Activated T-helper 1 cell treated with anti-CD3 and anti-CD28 coated beads, Interleukin-12 subunit alpha, Interleukin-12 subunit beta, Interleukin-2, Interleukin-4 antibody, amounts not matched to agents 30 ng/mL and 10 ng/mL and 1 ng/mL, durations not matched to agents 14 hours and 24 hours and 36 hours (primary cell): ENCODE data around the gene STPG3. TPM values are rescaled to one million over a fixed set of nuclear protein-coding genes. Genes with fewer than 3 reads are reported as not detected.

Experiments used
- DNase-seq: peaks from one replicate; pipeline ENCODE4 v3.0.0; 2021; ENCODE audit warnings: low spot score
- H3K27ac Mint-ChIP-seq: one replicate; pipeline ENCODE4 v1.8.0; 2021; ENCODE audit warnings: mild to moderate bottlenecking, mixed read lengths
- H3K27me3 Mint-ChIP-seq: one replicate; pipeline ENCODE4 v1.8.0; 2022; ENCODE audit warnings: mild to moderate bottlenecking, moderate library complexity, mixed read lengths; ENCODE audit not compliant: insufficient read depth
- H3K36me3 Mint-ChIP-seq: one replicate; pipeline ENCODE4 v1.8.0; 2021; ENCODE audit warnings: low read depth, mixed read lengths
- H3K4me1 Mint-ChIP-seq: one replicate; pipeline ENCODE4 v1.8.0; 2021; ENCODE audit warnings: low read depth, mixed read lengths
- H3K4me3 Mint-ChIP-seq: one replicate; pipeline ENCODE4 v1.8.0; 2021; ENCODE audit warnings: mild to moderate bottlenecking, moderate library complexity, mixed read lengths
- H3K9me3 Mint-ChIP-seq: one replicate; pipeline ENCODE4 v1.8.0; 2021; ENCODE audit warnings: mixed read lengths
- intact Hi-C: fragments of 100-400 bp; cut with micrococcal nuclease; formaldehyde crosslinking; loops from one replicate; pipeline ENCODE4 v1.15.1; 2024
- total RNA-seq: library from RNA; stranded (reverse); gene quantifications from 2 replicates; pipeline ENCODE4 v1.2.3, GENCODE V29; 2022

Gene STPG3
- total RNA-seq, 1 donor from 2014 or later: 1.2 TPM

DNA sequence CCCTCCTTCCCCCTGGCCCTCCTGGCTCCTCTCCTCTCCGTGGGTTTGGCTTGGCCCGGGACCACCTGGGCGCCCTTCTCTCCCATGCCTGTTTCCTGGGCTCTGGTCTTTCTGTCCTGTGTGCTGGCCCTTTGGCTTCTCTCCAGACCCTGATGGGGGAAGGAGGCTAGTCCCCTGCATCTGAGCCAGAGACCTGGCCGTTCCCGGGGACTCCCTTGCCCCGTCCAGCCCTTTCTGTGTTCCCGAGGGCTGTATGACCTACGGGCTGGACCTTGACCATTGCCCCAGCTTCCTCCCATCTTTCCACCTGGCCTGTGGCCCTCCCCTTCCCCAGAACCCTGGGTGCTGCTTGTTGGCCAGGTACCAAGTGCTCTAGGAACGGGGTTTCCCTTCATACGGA is 12.4 kb downstream of the STPG3 start:
- Mint-ChIP-seq H3K4me1 (no peaks in the 10 kb centered on the region), H3K9me3 (no peaks in the 10 kb centered on the region), H3K36me3 (peaks cover 17% of the 10 kb centered on the region), H3K27ac (no peak overlapping the region), H3K4me3 (no peak overlapping the region), H3K27me3 (no peaks in the 10 kb centered on the region)
- DNase-seq: no peak
- intact Hi-C loops: no loop called here

GRCh38 chr9:137264067-137264466 is 13.0 kb downstream of the STPG3 start:
- Mint-ChIP-seq H3K27ac (no peak overlapping the region), H3K36me3 (peaks cover 15% of the 10 kb centered on the region), H3K27me3 (no peaks in the 10 kb centered on the region), H3K4me1 (no peaks in the 10 kb centered on the region), H3K9me3 (no peaks in the 10 kb centered on the region), H3K4me3 (no peak overlapping the region)
- no peak for DNase-seq
- intact Hi-C loops: no loop called here

DNA sequence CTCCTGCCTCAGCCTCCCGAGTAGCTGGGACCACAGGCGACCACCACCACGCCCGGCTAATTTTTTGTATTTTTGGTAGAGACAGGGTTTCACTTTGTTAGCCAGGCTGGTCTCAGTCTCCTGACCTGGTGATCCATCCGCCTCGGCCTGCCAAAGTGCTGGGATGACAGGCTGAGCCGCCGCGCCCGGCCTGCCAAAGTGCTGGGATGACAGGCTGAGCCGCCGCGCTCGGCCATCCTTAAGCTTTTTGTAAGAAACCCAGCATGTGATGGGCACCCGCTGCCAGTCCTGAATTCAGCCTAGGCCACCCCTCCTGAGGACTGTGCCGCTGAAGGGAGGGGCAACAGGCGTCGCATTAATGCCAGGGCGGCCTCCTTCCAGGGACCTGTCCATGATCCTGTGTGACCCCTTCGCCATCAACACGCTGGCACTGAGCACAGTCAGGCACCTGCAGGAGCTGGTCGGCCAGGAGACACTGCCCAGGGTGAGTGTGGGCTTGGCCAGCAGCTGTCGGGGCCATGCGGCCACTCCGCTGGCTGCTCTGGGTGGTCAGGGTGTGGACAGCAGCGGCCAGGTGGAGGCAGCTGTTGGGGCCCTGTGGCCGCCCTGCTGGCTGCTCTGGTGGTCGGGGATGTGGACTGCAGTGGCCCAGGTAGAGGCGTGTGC is 14.5 kb downstream of the STPG3 start:
- Mint-ChIP-seq H3K9me3 (no peaks in the 10 kb centered on the region), H3K36me3 (peaks cover 12% of the 10 kb centered on the region), H3K27me3 (no peaks in the 10 kb centered on the region), H3K4me3 (no peak overlapping the region), H3K4me1 (no peaks in the 10 kb centered on the region), H3K27ac (no peak overlapping the region)
- intact Hi-C loops: no loop called here
- DNase-seq: no peak

DNA sequence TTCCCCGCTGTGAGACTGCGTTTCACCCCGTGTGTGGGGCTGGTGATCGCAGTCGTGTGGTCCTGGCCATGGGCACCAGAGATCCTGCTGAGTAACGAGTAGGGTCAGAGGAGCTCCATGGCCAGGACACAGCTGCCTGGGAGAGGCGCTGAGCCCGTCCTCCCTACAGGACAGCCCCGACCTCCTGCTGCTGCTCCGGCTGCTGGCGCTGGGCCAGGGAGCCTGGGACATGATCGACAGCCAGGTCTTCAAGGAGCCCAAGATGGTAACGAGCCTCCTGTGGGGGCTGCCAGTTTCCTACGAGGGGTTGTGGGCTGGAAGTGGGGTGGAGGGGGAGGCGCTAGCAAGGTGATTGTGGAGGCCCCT is 15.1 kb downstream of the STPG3 start:
- Mint-ChIP-seq H3K4me3 (no peak overlapping the region), H3K9me3 (no peaks in the 10 kb centered on the region), H3K36me3 (peaks cover 12% of the 10 kb centered on the region), H3K27ac (no peak overlapping the region), H3K27me3 (no peaks in the 10 kb centered on the region), H3K4me1 (peaks cover under 1% of the 10 kb centered on the region)
- intact Hi-C loops: no loop called here
- no peak for DNase-seq

DNA sequence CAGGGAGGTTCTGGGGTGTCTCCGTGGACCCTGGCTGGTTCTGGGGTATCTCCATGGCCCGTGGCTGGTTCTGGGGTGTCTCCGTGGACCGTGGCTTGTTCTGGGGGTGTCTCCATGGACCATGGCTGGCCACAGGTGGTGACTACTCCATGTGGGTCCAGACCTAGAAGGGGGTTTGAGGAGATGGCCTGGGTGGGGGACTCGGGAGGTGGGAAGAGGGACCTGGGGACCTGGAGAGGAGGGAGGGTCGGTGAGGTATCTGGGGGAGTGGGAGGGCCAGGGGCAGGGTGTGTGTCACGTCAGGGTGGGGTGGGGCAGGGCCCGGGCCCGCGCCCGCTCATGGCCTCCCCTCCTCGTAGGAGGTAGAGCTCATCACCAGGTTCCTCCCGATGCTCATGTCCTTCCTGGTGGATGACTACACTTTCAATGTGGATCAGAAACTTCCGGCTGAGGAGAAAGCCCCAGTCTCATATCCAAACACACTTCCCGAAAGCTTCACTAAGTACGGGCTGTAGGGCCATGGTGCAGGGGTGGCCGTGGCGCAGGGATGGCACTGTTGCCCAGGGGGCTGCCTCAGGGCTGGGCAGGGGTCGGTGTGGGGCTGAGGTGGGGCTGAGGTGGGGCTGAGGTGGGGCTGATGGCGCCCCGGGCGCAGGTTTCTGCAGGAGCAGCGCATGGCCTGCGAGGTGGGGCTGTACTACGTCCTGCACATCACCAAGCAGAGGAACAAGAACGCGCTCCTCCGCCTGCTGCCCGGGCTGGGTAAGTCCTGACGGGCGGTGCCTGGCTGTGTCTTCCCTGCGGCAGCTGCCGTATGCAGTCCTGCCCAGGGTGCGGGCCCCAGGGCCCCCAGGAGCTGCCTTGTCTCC is 15.7 kb downstream of the STPG3 start:
- peaks cover 12% of the 10 kb centered on the region for H3K36me3 Mint-ChIP-seq
- peaks cover 5% of the 10 kb centered on the region for H3K4me1 Mint-ChIP-seq
- no peak for DNase-seq
- H3K27me3 Mint-ChIP-seq: no peaks in the 10 kb centered on the region
- intact Hi-C loops: no loop called here
- no peak overlapping the region for H3K4me3 Mint-ChIP-seq
- H3K9me3 Mint-ChIP-seq: no peaks in the 10 kb centered on the region
- no peak overlapping the region for H3K27ac Mint-ChIP-seq

DNA sequence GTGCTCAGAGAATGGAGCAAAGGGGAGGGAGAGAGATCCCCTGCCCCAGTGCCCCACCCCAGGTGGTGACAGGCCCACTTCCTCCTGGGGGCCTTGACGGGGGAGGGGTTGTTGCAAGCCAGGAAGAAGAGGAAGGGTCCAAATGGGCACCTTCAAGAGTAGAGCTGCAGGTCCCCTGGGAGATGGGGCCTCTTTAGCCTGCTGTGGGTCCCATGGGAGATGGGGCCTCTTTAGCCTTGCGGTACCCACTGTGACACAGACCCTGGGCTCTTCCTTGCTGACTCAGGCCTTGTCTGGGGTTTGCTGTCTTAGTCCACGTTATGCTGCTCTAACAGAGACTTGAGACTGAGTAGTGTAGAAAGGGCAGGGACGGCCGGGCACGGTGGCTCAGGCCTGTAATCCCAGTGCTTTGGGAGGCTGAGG is 16.9 kb downstream of the STPG3 start:
- Mint-ChIP-seq H3K4me1 (peaks cover 5% of the 10 kb centered on the region), H3K27ac (no peak overlapping the region), H3K27me3 (no peaks in the 10 kb centered on the region), H3K4me3 (no peak overlapping the region), H3K9me3 (no peaks in the 10 kb centered on the region), H3K36me3 (peaks cover 11% of the 10 kb centered on the region)
- intact Hi-C loops: no loop called here
- DNase-seq: no peak

DNA sequence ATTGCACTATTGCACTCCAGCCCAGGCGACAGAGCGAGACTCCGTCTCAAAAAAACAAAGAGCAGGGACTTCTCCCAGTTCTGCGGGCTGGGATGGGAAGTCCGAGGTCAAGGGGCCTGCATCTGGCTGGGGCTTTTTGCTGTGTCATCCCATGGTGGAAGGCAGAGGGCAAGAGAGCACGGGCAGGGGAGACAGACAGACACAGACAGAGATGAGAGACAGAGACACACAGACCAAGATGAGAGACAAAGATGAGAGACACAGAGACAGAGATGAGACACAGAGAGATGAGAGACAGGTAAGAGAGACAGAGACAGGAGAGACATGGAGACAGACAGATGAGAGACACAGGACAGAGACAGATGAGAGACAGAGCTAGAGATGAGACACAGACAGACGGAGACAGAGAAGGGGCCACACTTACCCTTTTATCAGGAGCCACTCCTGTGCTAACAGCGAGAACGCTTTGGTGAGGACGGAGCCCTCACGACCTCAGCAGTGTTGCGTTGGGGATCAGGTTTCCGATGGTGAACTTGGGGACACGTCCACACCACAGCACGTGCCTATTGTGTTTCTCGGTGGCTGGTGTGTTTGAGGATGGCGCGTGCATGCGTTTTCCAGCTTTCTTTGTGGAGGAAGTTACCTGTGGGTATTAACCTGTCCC is 17.6 kb downstream of the STPG3 start:
- Mint-ChIP-seq H3K4me3 (no peak overlapping the region), H3K27ac (no peak overlapping the region), H3K27me3 (no peaks in the 10 kb centered on the region), H3K9me3 (no peaks in the 10 kb centered on the region), H3K4me1 (peaks cover 5% of the 10 kb centered on the region), H3K36me3 (peaks cover 11% of the 10 kb centered on the region)
- DNase-seq: no peak
- intact Hi-C loops: no loop called here

DNA sequence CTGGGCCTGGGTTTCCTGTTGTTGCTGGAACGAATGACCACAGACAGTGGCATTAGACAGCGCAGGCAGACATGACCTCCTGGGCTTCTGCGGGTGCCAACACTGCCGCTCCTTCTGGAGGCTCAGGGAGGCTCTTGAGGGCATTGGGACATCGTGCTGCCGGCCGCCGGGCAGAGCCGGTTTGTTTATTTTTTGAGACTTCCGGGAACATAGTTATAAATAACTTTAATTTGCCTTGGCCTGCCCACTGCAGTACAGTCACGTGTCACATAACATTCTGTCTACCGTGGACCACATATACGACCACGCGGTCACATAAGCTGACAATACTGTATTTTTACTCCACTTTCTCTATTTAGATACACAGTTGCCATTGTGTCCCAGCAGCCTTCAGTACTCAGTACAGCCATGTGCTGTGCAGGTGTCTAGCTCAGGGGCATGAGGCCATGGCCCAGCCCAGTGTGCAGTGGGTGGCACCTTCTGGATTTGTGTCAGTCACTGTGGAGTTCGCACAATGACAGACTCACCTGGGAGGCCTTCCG is 18.2 kb downstream of the STPG3 start:
- H3K4me3 Mint-ChIP-seq: no peak overlapping the region
- H3K36me3 Mint-ChIP-seq: peaks cover 11% of the 10 kb centered on the region
- intact Hi-C loops: no loop called here

GRCh38 chr9:137270929-137271695 is 20.0 kb downstream of the STPG3 start:
- DNase-seq: no peak
- H3K27ac Mint-ChIP-seq: peak overlapping the region; percentile 65
- intact Hi-C loops: no loop called here
- H3K4me3 Mint-ChIP-seq: no peak overlapping the region
- no peaks in the 10 kb centered on the region for H3K27me3 Mint-ChIP-seq
- H3K9me3 Mint-ChIP-seq: no peaks in the 10 kb centered on the region
- H3K4me1 Mint-ChIP-seq: peaks cover 10% of the 10 kb centered on the region
- H3K36me3 Mint-ChIP-seq: peaks cover 13% of the 10 kb centered on the region

More for the DNA sequence above, 18.2 kb downstream of the STPG3 start:
- peaks cover 5% of the 10 kb centered on the region for H3K4me1 Mint-ChIP-seq
- H3K9me3 Mint-ChIP-seq: no peaks in the 10 kb centered on the region
- H3K27ac Mint-ChIP-seq: no peak overlapping the region
- no peak for DNase-seq
- no peaks in the 10 kb centered on the region for H3K27me3 Mint-ChIP-seq

- Mint-ChIP-seq H3K9me3 (no peaks in the 10 kb centered on the region), H3K36me3 (peaks cover 13% of the 10 kb centered on the region), H3K27me3 (no peaks in the 10 kb centered on the region), H3K27ac (no peak overlapping the region), H3K4me1 (peaks cover 11% of the 10 kb centered on the region), H3K4me3 (no peak overlapping the region)
- intact Hi-C loops: no loop called here
- no peak for DNase-seq
Measured at GRCh38 chr9:137271696-137272076, 20.6 kb downstream of the STPG3 start.

DNA sequence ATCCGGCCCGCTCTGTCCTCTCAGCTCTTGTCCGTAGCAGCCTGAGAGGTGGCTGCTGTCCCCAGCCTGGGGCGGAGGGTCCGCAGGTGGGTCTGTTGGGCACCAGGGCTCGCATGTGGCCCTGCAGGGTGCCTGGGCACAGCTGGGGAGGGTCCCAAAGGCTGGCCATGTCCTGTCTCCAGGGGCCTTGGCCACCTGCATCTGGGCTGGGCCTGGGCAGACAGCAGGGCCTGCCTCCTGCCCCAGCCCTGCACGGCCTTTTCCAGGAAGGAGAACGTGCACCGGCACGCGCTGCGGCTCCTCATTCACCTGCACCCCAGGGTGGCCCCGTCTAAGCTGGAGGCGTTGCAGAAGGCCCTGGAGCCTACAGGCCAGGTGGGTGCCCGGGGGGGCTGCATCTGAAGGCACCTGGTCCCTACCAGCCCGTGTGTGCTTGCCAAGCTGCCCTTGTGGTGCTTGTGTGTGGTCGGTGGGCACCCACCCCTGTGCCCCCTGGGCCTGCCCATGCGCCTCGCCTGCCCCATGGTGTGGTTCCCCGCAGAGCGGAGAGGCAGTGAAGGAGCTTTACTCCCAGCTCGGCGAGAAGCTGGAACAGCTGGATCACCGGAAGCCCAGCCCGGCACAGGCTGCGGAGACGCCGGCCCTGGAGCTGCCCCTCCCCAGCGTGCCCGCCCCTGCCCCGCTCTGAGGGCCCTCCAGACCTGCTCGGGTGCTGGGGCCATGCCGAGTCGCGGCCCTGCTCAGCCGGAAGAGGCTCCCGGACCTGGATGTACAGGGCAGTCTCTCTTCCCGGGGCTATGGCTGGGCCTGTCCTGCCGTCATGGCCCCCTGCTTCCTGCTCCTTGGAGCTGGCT is 21.4 kb downstream of the STPG3 start:
- H3K36me3 Mint-ChIP-seq: peaks cover 13% of the 10 kb centered on the region
- no peaks in the 10 kb centered on the region for H3K9me3 Mint-ChIP-seq
- intact Hi-C loops: no loop called here
- no peak for DNase-seq
- H3K4me3 Mint-ChIP-seq: no peak overlapping the region
- no peak overlapping the region for H3K27ac Mint-ChIP-seq
- no peaks in the 10 kb centered on the region for H3K27me3 Mint-ChIP-seq
- H3K4me1 Mint-ChIP-seq: peaks cover 15% of the 10 kb centered on the region

- no peaks in the 10 kb centered on the region for H3K27me3 Mint-ChIP-seq
- no peak overlapping the region for H3K27ac Mint-ChIP-seq
- intact Hi-C loops: no loop called here
- H3K36me3 Mint-ChIP-seq: peaks cover 10% of the 10 kb centered on the region
- H3K4me1 Mint-ChIP-seq: peaks cover 15% of the 10 kb centered on the region
- no peak for DNase-seq
- no peaks in the 10 kb centered on the region for H3K9me3 Mint-ChIP-seq
- no peak overlapping the region for H3K4me3 Mint-ChIP-seq
Measured at GRCh38 chr9:137273095-137273490, 22.0 kb downstream of the STPG3 start.
